H4 (cell line): ENCODE data around the gene NFX1. TPM values are rescaled to one million over a fixed set of nuclear protein-coding genes. Genes with fewer than 3 reads are reported as not detected.
A peak's percentile ranks its signal among the peaks of the same experiment; 100 is the strongest.

ENCODE experiments used
- DNase-seq: peaks from one replicate; pipeline ENCODE4 v3.0.0-alpha.2; 2015; ENCODE audit warnings: low spot score
- total RNA-seq: library from RNA; depleted of rRNA; stranded (reverse); fragments of >200 nt; shearing (Covaris generic); gene quantifications from 2 replicates; pipeline ENCODE4 v1.2.3, GENCODE V29; 2014

Gene NFX1
- total RNA-seq, 1 experiment from 2014 or later, result 19.8 TPM

DNA sequence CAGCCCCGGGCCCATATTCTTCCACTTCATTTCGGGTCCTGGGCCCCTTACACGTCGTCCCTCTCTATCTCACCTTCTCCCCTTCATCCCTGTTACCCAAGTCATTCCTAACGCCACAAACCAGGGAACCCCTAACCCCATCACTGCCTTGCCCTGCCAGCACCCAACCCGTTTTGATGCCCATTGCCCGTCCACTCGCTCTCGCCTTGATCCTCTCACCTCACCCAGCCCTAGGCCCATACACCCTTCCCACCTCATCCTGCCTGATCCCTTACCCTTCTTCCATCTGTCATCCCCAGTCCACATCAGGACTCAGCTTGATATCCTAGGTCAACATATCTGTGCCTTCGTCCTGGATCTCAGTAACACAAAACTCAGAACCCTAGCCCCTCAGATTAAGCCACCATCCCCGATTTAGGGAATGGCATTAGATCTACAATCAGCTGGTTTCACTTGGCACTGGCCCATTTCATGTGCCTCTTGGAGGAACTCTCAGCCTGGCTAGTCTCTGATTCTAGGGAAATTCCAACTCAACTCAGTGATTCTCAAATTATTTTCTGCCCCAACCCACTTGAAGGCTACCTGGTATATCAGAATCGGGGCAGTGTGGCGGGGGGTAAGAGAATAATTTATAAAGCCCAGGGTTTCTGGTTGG is 25.0 kb upstream of the NFX1 start:
- no peak for DNase-seq

- DNase-seq, result no peak
Observed at GRCh38 chr9:33267151-33267767, 23.1 kb upstream of the NFX1 start.

DNA sequence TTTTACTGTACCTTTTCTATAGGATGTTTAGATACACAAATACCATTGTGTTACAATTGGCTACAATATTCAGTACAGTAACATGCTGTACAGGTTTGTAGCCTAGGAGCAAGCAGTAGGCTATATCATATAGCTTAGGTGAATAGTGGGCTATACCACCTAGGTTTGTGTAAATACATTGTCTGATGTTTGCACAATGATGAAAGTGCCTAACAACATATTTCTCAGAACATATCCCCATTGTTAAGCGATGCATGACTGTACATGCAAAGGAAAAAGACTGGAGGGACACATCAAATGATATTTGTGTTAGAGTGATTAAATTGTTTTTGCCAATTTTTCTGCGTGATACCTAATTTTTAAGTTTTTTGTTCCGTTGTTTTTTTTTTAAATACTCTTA is 20.2 kb upstream of the NFX1 start:
- no peak for DNase-seq

DNA sequence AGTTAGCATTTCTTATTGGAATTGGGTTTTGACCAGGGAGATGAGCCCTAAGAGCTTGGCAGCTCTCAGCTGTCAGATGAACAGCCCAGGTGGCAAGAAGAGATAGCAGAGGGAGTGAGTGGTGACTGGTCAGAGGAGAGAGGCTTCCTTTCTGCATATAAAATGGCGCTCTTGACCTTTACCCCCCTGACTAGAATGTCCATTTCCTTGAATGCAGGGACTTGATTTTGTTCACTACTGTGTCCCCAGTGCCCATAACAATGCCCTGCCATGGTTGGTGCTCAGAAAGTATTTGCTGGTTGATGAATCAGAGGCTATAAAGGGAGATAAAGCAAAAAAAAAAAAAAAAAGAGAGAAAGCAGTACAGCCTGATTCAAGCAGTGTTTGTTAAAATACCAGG is 18.3 kb upstream of the NFX1 start:
- no peak for DNase-seq

DNA sequence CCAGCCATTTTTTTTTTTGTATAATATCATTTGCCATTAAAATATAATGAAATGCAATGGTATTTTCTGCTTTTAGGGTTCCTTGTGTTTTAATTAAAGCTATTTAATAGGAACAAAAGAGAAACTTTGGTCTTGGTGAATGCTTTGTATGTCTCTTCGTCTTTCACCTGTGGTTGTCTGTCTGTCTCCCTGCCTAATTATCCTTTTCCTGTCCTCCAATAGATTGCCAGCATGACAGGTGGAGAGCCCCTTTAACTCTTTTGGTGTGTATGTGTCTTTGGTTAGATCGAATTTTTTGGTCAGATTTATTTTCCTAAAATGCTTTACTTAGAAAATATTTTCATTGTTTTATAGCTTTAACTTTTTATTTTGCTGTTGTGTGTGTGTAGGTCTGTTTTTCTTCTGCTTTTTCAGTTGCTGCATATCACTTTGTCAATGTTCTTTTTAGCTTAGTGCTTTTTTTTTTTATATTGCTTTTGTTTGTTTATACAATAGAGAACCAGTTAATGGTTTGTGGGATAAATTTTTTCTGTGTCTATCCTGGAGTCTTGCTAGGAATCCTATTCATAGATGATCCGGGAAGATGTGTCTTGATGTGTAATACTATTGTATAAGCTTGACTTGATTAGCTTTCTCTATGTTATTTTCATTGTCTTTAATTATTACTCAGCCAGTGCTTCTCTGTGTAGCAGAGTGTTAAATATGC is 16.9 kb upstream of the NFX1 start:
- DNase-seq, result no peak

DNA sequence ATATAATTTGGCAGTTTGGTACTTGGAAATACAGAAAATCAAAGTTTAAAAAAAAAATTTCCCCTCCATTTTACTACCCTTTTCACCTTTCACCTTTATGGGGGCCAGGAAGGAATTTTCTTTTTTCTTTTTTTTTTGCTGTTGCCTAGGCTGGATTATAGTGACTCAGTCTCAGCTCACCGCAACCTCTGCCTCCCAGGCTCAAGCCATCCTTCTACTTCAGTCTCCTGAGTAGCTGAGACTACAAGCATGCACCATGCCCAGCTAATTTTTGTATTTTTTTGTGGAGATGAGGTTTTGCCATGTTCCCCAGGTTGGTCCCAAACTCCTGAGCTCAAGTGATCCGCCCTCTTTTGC is 16.4 kb upstream of the NFX1 start:
- no peak for DNase-seq

DNA sequence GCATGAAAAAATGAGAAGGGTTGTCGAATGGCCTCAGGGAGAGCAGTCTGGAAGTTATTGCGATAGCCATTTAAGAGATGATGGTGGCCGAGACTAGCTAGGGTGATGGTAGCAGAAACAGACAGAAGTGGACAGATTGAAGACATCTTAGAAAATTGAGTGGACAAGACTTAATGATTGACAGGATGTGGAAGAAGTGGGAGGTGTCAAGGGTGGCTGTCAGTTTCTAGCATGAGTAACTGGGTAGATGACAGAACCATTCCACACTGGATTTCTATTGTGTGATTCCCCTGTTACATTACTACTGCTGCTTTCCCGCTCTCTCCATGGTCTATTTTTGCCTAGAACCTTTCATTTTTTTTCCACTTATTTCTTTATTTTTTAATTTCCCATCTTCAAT is 12.8 kb upstream of the NFX1 start:
- DNase-seq, result no peak

- no peak for DNase-seq
Observed at GRCh38 chr9:33285502-33285901, 4.8 kb upstream of the NFX1 start.

- peak; percentile 68 for DNase-seq
Observed at GRCh38 chr9:33287087-33287490, 3.2 kb upstream of the NFX1 start.

DNA sequence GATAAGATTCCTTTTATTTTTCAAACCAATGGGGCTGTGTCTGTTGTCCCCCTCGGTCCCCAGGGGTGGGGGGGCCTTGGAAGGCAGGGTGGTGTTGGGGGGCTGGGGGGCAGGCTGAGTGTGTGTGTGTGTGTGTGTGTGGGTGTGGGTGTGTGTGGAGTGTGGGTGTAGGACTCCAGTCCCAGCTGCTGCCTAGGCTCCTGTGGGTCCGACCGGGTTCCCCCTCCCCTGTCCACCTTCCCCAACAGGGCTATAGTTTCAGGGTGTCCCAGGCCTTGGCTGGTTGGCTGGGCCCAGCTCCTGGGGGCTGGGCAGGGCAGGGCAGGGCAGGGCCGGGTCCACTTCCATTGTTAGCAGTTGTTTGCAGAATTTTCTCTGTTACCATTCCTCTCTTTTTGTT is 2.1 kb upstream of the NFX1 start:
- no peak for DNase-seq

- no peak for DNase-seq
Observed at GRCh38 chr9:33288828-33289483, 1.4 kb upstream of the NFX1 start.

DNA sequence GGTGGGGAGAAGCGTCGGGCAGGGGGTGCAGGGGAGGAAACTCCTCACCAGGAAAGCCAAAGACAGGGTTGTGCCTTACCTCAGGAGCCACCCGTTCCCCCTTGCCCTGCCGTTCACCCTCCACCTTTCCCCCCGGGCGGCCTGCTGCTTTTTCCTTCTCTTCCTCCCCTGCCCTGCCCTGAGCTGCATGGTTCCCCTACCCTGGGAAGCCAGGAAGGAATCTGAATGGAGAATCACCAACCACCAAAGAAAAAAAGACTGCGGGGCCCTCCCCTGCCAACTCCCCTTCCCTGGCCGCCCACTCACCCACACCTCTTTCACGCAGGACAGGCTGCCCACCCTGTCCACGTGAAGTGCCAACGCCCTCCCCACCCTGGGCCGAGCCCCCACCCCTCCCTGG is 820 bp upstream of the NFX1 start:
- DNase-seq, result no peak

GRCh38 chr9:33289936-33290246 is 425 bp upstream of the NFX1 start:
- DNase-seq, result no peak

- no peak for DNase-seq
Observed at GRCh38 chr9:33291031-33291397, 698 bp downstream of the NFX1 start.

DNA sequence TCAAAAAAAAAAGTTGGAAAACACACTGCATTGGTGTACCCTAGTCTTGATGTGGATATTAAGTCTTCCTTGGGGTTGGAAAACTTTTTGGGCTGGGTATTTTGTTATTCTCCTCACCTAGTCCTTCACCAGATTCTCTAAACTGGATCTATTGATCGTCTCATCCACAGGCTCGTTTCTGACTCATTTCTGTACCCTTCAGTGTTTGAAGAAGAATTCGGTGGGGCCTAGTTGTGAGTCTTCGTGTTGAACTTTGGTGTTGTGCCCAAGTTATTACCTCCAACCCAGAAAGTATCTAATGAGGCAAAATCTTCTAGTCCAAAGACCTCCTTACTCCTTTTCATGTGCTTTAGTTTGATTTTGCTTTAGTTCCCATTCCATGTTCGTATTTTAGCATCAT is 1.6 kb downstream of the NFX1 start:
- no peak for DNase-seq

DNA sequence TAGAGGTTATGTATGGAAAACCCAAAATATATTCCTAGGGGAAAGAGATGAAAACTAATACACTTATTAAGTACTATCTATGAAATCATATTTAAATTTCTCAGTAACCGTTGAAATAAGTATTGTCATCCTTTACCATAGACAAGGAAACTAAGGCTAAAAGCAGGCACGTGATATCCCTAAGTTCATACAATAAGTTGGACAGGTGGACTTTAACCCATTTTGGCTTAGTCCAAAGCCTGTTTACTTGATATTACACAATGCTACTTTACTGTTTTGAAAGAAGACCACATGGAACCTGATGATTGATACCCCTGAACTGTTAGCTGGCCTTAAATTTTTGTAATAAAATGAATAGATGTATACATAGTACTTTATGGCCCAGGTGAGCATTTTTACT is 3.5 kb downstream of the NFX1 start:
- no peak for DNase-seq

GRCh38 chr9:33294670-33295432 is 4.5 kb downstream of the NFX1 start:
- no peak for DNase-seq

DNA sequence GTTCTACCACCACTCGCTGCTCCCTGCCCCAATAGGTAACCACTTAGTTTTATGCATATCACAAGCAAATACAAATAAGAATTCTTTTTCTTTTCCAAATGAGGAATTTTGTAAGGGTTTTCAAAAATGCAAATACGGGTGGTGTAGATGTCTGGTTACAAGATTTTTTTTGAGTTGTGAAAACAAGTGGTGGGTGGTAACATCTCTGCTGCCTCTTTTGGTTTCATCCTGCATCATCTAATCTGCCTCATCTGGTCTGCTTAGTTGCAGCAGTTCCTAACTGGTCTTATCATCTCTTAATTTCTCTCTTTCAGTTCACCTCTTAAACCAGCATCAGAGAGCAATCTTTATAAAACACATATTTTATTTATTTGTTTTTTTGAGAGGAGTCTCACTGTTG is 5.3 kb downstream of the NFX1 start:
- DNase-seq, result no peak

- no peak for DNase-seq
Observed at GRCh38 chr9:33297432-33297831, 7.1 kb downstream of the NFX1 start.

DNA sequence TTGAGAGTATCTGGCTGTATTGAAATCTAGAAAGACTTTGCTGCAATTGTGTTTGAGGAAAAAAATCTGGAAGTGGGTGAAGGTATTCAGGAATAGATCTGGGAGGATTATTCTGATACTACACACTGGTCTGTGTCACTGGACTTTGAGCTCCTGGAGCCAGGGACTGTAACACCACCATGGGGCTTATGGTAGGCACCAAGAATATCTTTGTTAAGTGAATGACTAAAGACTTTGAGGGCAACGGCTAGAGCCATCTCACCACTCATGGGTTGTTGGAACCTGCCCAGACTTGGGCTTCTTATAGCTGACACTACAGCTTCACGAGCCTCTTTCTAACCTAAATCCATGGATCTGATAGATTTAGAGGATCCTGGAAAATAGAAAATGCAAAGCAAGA is 10.2 kb downstream of the NFX1 start:
- no peak for DNase-seq

DNA sequence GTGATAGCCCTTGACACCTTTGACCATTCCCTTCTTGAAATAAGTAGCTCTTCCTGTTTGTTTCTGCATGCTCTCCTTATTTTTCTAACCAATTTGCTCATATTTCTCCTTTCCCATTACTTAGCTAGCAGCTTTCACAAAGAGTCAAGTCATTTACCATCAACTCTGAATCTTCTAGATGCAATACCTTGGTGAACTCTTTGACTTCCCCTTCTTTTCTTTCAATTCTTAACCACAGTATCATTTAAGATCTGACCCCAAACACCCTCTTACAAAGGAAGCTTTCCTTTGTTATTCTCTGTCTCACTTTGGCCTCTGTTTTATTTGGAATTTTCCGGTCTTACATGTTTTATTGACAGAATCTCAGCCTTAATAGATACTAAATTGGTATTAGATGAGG is 14.0 kb downstream of the NFX1 start:
- no peak for DNase-seq

GRCh38 chr9:33306037-33306436 is 15.7 kb downstream of the NFX1 start:
- no peak for DNase-seq
